Ovary (tissue), 9 donors: ENCODE data around the gene ZNF343. TPM values are rescaled to one million over a fixed set of nuclear protein-coding genes. Genes with fewer than 3 reads are reported as not detected.

Experiments
- DNase-seq, 5 donors: peaks; one replicate each; pipeline ENCODE4 v3.0.0-alpha.2; 2019 to 2020
- H3K27ac ChIP-seq, 2 donors: fragments of 200-600 bp; one replicate each; pipeline versions ENCODE4 v1.5.1 to v1.8.0; 2019 to 2022
- H3K27me3 ChIP-seq: fragments of 200-600 bp; one replicate; pipeline ENCODE4 v1.8.0; 2022
- H3K36me3 ChIP-seq: fragments of 200-600 bp; sonication (generic); one replicate; pipeline ENCODE4 v1.5.1; 2019
- H3K4me1 ChIP-seq: one replicate; pipeline ENCODE4 v1.8.1; 2013; ENCODE audit warnings: mild to moderate bottlenecking, moderate library complexity; ENCODE audit not compliant: insufficient read depth
- H3K4me3 ChIP-seq: fragments of 200-600 bp; sonication (generic); one replicate; pipeline ENCODE4 v1.5.1; 2017
- H3K9me3 ChIP-seq, 2 donors: fragments of 200-600 bp in 1 of 2; sonication (generic) in 1 of 2; one replicate each; pipeline versions ENCODE4 v1.5.1 to v1.8.1; 2013 to 2019; ENCODE audit warnings: mild to moderate bottlenecking in 1 of 2, moderate library complexity in 1 of 2
- EP300 ChIP-seq: sonication (generic); formaldehyde crosslinking; IDR thresholded peaks from one replicate; pipeline ENCODE4 v1.6.1; 2017; ENCODE audit warnings: antibody characterized with exemption
- POLR2A ChIP-seq: fragments of 450-650 bp; IDR thresholded peaks from one replicate; pipeline ENCODE4 v1.6.1; 2017; ENCODE audit warnings: antibody characterized with exemption, mild to moderate bottlenecking, moderate library complexity
- WGBS, 3 donors: extraction: QIAGEN DNeasy Blood & Tissue Kit in 1 of 3; methylation state at CpG; one replicate each; pipeline versions ENCODE4 v1.1.5 to v1.1.7; 2013 to 2017; 5-methylcytosine and 5-hydroxymethylcytosine counted together
- intact Hi-C, 4 donors: fragments of 100-400 bp; cut with DNase I; formaldehyde crosslinking; loops; one replicate each; pipeline versions ENCODE4 v1.11.0 to v1.15.1; 2022 to 2023
- polyA plus RNA-seq, 2 donors: library from polyadenylated mRNA; stranded (reverse); fragments of 200-250 nt in 1 of 2; fragments of 350-450 nt in 1 of 2; fragmentation: Illumina TruSeq in 1 of 2; extraction: RNeasy Lipid Tissue Mini Kit (QIAGEN cat#74804) in 1 of 2; gene quantifications; one replicate each; pipeline ENCODE4 v1.2.3, GENCODE V29; 2013 to 2014
- total RNA-seq, 7 donors: library from RNA; depleted of rRNA in 2 of 7; stranded (reverse); fragments of >200 nt in 2 of 7; fragmentation: NEBNext Ultra II Directional in 3 of 7; extraction: Animal tissue kit (Norgen Biotek cat#: 25700) in 3 of 7; gene quantifications; one replicate each; pipeline versions ENCODE4 v1.1.0 to v1.2.4, GENCODE V29; 2016 to 2023
- TF ChIP-seq, protein P1 (sequence below), 3 donors: fragments of 450-650 bp in 2 of 3; fragments of 200-600 bp in 1 of 3; IDR thresholded peaks; one replicate each; pipeline versions ENCODE4 v1.5.1 to v1.8.0; 2016 to 2022; ENCODE audit warnings: antibody characterized with exemption in 3 of 3, mild to moderate bottlenecking in 1 of 3
- donor health status: DM: no; HTN: no; CAD: no; lungs with moderate emphysema.
- donor health status: DM: no; HTN: no; CAD: no.
- donor health status: Bipolar disorder and iron deficiency.
- donor health status: DM: yes; HTN: yes; CAD: no.
- donor health status: DM: no; HTN: no; CAD: no.
- donor health status: DM: yes; HTN: yes; CAD: no.

Gene ZNF343
- total and polyA plus RNA-seq, 9 donors, result 5.2 to 16.5 (median 12.3) TPM

DNA sequence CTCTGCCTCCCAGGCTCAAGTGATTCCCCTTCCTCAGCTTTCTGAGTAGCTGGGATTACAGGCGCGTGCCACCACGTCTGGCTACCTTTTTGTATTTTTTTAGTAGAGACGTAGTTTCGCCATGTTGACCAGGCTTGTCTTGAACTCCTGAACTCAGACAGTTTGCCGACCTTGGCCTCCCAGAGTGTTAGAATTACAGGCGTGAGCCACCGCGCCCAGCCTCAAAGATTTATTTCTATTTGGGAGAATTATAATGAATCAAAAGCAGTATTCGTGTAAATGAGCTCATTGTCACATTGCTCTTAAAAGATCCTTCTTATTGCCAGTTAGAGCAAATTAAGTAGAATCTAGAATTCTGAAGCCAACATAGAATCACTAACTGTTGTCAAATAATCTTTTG lies 9.4 kb upstream of the ZNF343 start:
- no peak overlapping the region for H3K27ac ChIP-seq
- TF ChIP-seq, protein P1, sequence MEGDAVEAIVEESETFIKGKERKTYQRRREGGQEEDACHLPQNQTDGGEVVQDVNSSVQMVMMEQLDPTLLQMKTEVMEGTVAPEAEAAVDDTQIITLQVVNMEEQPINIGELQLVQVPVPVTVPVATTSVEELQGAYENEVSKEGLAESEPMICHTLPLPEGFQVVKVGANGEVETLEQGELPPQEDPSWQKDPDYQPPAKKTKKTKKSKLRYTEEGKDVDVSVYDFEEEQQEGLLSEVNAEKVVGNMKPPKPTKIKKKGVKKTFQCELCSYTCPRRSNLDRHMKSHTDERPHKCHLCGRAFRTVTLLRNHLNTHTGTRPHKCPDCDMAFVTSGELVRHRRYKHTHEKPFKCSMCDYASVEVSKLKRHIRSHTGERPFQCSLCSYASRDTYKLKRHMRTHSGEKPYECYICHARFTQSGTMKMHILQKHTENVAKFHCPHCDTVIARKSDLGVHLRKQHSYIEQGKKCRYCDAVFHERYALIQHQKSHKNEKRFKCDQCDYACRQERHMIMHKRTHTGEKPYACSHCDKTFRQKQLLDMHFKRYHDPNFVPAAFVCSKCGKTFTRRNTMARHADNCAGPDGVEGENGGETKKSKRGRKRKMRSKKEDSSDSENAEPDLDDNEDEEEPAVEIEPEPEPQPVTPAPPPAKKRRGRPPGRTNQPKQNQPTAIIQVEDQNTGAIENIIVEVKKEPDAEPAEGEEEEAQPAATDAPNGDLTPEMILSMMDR (IDR thresholded peaks at IDR 0.05), result no peak
- TF ChIP-seq EP300 (no peak), POLR2A (no peak)
- intact Hi-C loops, result no loop called here
- no peaks in the 10 kb centered on the region for H3K4me1 ChIP-seq
- no peak for DNase-seq
- H3K36me3 ChIP-seq, result no peaks in the 10 kb centered on the region
- 75 to 85% (median 80%) methylated on average over 10 of the region's 10 CpGs for WGBS, 3 donors
- no peak overlapping the region for H3K4me3 ChIP-seq
- H3K9me3 ChIP-seq, result no peaks in the 10 kb centered on the region
- no peaks in the 10 kb centered on the region for H3K27me3 ChIP-seq

DNA sequence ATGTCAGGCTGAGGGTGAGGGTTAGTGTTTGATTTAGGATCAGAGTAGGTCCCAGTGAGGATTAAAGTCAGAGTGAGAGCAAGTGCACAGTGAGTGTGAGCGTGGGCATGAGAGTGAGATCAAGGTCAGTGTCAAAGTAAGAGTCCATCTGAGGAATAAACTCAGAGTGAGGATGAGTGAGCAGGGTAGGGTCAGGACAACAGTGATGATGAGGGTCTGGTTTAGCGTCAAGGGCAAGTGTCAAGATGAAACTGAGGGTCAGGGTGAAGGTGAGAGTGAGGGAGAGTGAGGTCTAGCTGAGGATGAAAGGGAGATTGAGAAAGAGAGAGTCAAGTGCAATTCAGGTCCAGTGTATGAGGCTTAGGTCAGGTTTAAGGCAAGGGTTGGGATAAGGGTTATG lies 7.7 kb upstream of the ZNF343 start:
- H3K4me3 ChIP-seq, result no peak overlapping the region
- WGBS, 3 donors, result 69 to 83% (median 76%) methylated on average over 2 of the region's 2 CpGs
- intact Hi-C loops, result no loop called here
- no peak for DNase-seq
- TF ChIP-seq POLR2A, result no peak
- no peak for TF ChIP-seq EP300
- TF ChIP-seq, protein P1 (IDR thresholded peaks at IDR 0.05), result no peak
- no peaks in the 10 kb centered on the region for H3K4me1 ChIP-seq
- no peaks in the 10 kb centered on the region for H3K9me3 ChIP-seq
- no peaks in the 10 kb centered on the region for H3K27me3 ChIP-seq
- H3K27ac ChIP-seq, result no peak overlapping the region
- H3K36me3 ChIP-seq, result no peaks in the 10 kb centered on the region

DNA sequence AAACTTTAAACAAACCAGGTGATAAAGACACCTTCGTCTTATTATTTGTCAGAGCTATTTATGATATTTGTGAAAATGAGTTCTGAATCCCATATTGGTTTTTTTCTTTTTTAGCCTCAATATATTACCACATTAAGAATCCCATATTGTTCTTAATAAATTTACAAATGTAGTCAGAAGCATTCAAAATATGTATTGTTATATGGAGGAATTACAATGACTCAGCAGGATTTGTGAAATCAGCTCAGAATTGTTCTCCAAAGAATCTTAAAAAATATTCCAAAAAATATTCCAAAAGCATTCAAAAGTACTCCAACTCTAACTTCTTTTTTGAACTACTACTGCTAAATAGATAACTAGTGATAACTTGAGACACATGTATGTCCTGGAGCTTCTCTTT lies 6.5 kb upstream of the ZNF343 start:
- Histone ChIP-seq H3K9me3 (no peaks in the 10 kb centered on the region), H3K36me3 (no peaks in the 10 kb centered on the region), H3K4me1 (no peaks in the 10 kb centered on the region), H3K4me3 (no peak overlapping the region), H3K27me3 (no peaks in the 10 kb centered on the region), H3K27ac (no peak overlapping the region)
- intact Hi-C loops, result no loop called here
- TF ChIP-seq, protein P1 (IDR thresholded peaks at IDR 0.05), result no peak
- no peak for DNase-seq
- 79 to 96% (median 89%) methylated on average over 1 of the region's 1 CpG for WGBS, 3 donors

DNA sequence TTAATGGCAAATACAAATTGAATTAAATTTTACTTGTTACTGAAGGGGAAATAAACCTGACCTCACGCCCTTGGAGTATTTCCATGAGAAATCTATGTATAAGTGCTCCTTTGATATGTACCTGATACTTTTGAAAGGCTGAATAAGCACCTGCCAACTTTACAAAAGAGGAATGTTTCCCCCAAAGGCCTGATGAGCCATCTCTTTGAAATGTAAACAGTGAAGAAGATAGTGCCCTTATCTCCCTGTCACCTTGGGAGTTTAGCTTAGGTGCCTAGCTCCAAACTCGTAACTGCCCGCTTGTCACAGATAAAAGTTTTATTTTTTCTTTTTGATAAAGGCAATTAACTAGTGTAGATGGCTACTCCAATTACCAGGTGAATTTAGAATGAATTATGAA lies 1.1 kb upstream of the ZNF343 start:
- H3K9me3 ChIP-seq, result no peaks in the 10 kb centered on the region
- intact Hi-C loops, result no loop called here
- H3K4me3 ChIP-seq, result no peak overlapping the region
- peaks cover 8% of the 10 kb centered on the region for H3K4me1 ChIP-seq
- WGBS, 3 donors, result 80 to 84% (median 81%) methylated on average over 3 of the region's 3 CpGs
- no peak overlapping the region for H3K27ac ChIP-seq
- H3K27me3 ChIP-seq, result no peaks in the 10 kb centered on the region
- no peaks in the 10 kb centered on the region for H3K36me3 ChIP-seq
- no peak for DNase-seq
- TF ChIP-seq POLR2A (no peak), EP300 (no peak)
- TF ChIP-seq, protein P1 (IDR thresholded peaks at IDR 0.05), result no peak

DNA sequence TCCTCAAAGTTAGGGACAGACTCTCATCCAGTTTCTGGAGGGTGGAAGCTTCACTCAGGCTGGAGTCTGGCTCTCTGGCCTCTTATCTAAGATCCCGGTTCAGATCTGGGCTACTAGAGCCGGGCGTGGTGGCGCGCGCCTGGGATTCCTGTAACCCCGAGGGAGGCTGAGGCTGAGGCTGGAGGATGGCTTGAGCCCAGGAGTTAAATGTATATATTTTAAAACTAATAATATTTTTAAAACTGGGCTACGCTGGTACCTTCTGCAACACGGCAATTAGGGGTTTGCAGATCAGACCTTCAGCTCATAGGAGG lies 710 bp upstream of the ZNF343 start:
- Histone ChIP-seq H3K36me3 (no peaks in the 10 kb centered on the region), H3K27ac (peak overlapping the region in 1 of 2 donors; percentile 80), H3K27me3 (no peaks in the 10 kb centered on the region), H3K4me3 (peak overlapping the region; percentile 93), H3K9me3 (no peaks in the 10 kb centered on the region), H3K4me1 (peaks cover 8% of the 10 kb centered on the region)
- intact Hi-C loops, result no loop called here
- TF ChIP-seq POLR2A, result no peak
- no peak for TF ChIP-seq EP300
- TF ChIP-seq, protein P1 (IDR thresholded peaks at IDR 0.05), result no peak
- WGBS, 3 donors, result 35 to 49% (median 42%) methylated on average over 9 of the region's 9 CpGs
- DNase-seq, result peak in 1 of 5 donors; percentile 35
